Erythroblast (primary cell): ENCODE results near the gene CD248.
"Not testable (repeated sequence)": the region's sequence is repeated elsewhere in the genome, so short reads cannot be mapped to it uniquely, and the experiment has no call there.

Experiments used
- DNase-seq, 2 experiments: peaks; one replicate each; lab custom pipeline; 2025; lab: John Stamatoyannopoulos, UW
- GATA1 ChIP-seq: IDR thresholded peaks from 2 replicates; pipeline ENCODE4 v1.6.1; 2011; ENCODE audit warnings: low read depth, mild to moderate bottlenecking, control low read depth, low read length, moderate library complexity
- POLR2A ChIP-seq: IDR thresholded peaks from 2 replicates; pipeline ENCODE4 v1.6.1; 2011; ENCODE audit warnings: mild to moderate bottlenecking, low read length

CD248 gene

DNA sequence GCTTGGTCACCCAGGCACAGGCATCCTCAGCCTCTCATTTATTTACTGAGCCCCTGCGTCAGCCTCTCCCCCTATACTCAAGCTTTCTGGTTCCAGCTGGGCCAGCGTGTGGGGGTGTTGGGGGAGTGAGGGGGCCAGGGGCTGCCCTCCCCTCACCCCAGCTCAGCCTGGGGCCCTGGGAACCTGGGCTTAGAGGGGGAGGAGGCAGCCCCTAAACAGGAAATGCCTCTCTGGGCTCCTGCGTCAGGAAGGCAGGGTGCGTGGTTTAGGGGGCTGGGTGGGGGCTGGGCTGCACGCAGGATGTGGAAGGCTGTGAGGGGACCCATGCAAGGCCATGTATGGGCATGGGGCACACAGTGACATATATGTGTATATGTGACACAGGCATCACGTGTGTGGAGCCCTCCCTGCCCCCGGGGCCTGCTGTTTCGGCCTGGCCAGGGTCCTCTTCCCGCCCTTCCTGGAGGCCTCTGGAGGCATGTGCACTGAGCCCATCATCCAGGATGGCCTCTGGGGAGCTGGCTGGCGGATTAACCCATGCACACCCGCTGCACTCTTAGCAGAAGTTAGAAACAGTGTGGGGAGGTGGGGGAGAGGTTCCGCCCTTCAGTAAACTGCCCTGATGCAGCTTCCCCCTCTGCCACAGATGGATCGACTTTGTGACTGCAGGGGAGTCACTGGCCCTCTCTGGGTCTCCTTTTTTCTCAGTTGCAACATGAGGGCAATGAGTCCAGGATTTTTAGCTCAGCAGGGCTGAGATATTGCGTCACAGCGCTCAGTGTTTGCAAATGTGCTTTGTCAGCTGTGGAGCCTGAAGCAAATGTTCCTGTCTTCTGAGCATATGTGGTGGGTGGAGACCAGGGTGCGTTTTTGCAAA, 1.1 kb upstream of the CD248 start:
- TF ChIP-seq POLR2A (no peak), GATA1 (no peak)
- peak in 1 of 2 experiments; percentile 50 for DNase-seq

DNA sequence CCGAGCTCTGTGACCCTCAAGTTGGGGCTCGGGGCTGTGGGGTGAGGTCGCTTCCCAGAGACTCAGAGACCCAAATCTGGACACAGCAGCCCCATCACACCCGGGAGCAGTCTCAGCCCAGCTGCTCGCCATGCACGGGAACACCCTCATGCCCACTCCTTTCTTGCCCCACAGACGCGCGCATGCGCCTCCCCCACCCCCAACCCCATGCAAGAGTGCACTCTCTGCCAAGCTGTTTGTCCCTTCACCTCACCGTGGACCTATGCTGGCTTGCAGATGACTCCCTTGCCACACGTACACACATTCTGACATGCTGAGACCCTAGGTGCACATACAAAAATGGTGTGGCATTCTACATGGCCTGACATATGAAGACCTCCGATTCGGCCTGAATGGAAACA, 478 bp upstream of the CD248 start:
- DNase-seq: no peak
- TF ChIP-seq GATA1: no peak
- no peak for TF ChIP-seq POLR2A

DNA sequence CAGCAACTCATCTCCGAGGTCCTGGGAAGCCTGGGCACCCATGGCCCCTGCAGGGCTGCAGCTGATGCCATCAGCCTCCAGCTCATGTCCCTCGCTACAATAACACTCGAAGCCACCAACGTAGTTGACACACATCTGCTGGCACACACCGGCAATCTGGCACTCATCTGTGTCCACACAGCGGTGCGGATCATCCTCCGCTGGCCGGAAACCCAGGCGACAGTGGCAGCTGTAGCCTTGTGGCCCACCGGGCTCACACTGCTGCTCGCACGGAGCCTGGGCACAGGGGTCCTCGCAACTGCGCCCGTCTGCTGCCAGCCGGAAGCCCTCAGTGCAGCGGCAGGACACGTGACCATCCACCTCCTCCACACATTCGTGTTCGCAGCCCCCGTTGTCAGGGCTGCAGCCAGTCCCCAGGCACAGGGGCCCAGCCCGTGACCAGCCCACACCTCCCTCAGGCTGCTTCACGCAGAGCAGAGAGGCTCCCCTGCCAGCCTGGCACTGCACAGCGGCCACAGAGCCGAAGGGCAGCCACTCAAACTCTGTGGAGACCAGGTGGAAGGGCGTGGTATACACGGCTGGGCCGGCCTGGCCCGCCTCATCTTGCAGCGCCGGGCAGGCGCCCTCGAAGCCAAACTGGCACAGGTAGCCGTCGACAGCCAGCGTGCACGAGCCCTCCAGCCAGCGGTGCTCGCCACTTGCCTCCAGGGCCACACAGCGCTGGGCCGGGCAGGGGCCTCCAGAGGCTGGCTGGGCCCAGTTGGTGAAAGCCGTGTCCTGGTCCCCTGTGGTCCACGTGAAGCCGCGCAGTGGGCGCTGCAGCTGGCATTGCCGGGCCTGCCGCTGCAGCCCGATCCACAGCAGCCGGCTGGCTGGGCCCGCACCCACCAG, 678 bp downstream of the CD248 start:
- no peak for DNase-seq
- TF ChIP-seq POLR2A (no peak), GATA1 (no peak)

DNA sequence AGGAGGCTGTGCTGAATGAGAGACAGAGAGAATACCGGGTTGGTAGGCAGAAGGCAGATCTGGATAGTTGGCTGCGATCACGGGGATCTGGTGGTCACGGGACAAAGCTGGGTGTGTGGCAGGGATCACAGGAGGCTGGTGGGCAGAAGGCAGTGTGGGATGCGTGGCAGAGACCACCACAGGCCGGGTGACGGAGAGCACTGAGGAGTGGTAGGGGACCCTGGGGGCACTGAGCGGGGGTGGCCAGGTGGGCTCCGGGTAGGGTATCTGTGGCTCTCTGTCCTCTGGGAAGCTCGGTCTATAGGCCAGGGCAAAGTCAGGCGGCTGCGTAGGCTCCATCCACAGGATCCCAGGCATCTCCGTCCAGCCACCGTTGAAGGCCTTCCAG, 1.4 kb downstream of the CD248 start:
- TF ChIP-seq POLR2A: no peak
- no peak for TF ChIP-seq GATA1
- DNase-seq: no peak

- no peak for DNase-seq
- TF ChIP-seq GATA1: no peak
Measured at GRCh38 chr11:66314561-66315497, 2.0 kb downstream of the CD248 start.

GRCh38 chr11:66314186-66314501, 2.7 kb downstream of the CD248 start:
- DNase-seq: no peak
- TF ChIP-seq GATA1: no peak
- TF ChIP-seq POLR2A: no peak

GRCh38 chr11:66313321-66314185, 3.3 kb downstream of the CD248 start:
- TF ChIP-seq POLR2A (no peak), GATA1 (no peak)
- DNase-seq: no peak

- TF ChIP-seq POLR2A: no peak
- no peak for TF ChIP-seq GATA1
- DNase-seq: peak; percentile 99 to 100
Measured at GRCh38 chr11:66312549-66313320, 4.1 kb downstream of the CD248 start.

DNA sequence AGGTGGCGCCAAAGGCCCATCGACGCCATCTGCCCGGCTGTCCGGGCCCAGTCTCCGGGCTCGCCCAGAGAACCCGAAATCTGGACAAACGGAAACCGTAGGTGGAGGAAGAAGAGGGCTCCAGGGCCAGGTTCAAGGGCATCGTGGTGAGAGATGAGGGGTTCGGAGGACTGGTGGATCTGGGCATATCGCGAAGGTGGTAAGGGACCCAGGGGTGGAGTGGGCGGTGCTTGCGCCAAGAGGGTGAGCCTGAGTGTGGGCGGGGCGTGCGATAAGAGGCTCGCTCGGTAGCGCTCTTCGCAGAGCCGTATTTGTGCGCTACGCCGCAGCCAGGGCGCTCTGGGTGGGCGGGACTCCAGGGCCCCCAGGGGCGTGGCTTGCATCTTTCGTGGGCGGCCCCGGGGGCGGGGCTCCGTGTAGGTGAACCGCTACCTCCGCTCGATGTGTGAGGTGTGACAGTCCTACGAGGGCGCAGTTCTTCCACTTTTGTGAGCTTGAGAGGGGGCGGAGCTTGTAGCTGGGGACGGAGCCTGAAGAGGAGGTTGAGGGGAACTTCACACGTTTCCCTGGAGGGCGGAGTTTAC, 4.8 kb downstream of the CD248 start:
- DNase-seq: peak; percentile 96 to 97
- TF ChIP-seq POLR2A (no peak), GATA1 (peak; percentile 29)

GRCh38 chr11:66311470-66311964, 5.3 kb downstream of the CD248 start:
- TF ChIP-seq POLR2A (no peak), GATA1 (no peak)

GRCh38 chr11:66310803-66311440, 5.9 kb downstream of the CD248 start:
- not testable (repeated sequence) for DNase-seq

More at GRCh38 chr11:66311470-66311964, 5.3 kb downstream of the CD248 start:
- no peak for DNase-seq
